ENCODE results near the gene CASP10.
"Not testable (repeated sequence)": the region's sequence is repeated elsewhere in the genome, so short reads cannot be mapped to it uniquely, and the experiment has no call there.

Gene CASP10

DNA sequence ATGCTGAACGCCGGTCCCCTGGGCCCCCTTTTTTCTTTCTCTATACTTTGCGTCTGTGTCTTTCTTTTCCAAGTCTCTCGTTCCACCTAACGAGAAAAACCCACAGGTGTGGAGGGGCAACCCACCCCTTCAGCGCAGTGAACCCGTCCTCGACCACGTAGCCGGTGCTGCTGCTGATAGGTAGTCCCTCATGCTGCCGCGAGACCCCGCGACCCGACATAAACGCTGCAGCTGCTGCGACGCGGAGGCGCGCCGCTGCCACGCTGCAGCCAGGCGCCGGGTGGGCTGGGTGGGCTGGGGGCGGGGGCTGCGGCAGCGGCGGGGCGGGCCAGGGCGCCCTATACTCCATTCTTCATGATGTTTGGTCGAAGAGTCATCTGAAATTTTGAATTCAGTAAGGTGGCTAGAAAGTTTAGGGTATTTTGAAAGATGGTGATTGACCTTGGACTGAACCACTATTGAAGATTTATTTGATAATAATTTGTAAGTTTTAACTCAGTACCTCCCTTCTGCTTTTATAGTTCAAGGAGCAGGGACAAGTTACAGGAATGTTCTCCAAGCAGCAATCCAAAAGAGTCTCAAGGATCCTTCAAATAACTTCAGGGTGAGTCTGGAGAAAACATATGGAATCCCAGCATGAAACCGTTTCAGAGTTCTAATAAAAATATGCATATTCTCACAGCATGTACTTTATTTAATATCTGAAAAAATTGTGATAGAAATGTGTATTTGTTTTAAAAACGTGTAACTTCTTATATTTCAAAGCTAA lies 42.9 kb upstream of the CASP10 start:
- TF ChIP-seq, protein P1, sequence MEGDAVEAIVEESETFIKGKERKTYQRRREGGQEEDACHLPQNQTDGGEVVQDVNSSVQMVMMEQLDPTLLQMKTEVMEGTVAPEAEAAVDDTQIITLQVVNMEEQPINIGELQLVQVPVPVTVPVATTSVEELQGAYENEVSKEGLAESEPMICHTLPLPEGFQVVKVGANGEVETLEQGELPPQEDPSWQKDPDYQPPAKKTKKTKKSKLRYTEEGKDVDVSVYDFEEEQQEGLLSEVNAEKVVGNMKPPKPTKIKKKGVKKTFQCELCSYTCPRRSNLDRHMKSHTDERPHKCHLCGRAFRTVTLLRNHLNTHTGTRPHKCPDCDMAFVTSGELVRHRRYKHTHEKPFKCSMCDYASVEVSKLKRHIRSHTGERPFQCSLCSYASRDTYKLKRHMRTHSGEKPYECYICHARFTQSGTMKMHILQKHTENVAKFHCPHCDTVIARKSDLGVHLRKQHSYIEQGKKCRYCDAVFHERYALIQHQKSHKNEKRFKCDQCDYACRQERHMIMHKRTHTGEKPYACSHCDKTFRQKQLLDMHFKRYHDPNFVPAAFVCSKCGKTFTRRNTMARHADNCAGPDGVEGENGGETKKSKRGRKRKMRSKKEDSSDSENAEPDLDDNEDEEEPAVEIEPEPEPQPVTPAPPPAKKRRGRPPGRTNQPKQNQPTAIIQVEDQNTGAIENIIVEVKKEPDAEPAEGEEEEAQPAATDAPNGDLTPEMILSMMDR (IDR thresholded peaks at IDR 0.05; ENCODE audit: low read depth, low read length), result no peak
- no peak overlapping the region for H3K4me3 ChIP-seq (ENCODE audit: low read depth, low read length)

DNA sequence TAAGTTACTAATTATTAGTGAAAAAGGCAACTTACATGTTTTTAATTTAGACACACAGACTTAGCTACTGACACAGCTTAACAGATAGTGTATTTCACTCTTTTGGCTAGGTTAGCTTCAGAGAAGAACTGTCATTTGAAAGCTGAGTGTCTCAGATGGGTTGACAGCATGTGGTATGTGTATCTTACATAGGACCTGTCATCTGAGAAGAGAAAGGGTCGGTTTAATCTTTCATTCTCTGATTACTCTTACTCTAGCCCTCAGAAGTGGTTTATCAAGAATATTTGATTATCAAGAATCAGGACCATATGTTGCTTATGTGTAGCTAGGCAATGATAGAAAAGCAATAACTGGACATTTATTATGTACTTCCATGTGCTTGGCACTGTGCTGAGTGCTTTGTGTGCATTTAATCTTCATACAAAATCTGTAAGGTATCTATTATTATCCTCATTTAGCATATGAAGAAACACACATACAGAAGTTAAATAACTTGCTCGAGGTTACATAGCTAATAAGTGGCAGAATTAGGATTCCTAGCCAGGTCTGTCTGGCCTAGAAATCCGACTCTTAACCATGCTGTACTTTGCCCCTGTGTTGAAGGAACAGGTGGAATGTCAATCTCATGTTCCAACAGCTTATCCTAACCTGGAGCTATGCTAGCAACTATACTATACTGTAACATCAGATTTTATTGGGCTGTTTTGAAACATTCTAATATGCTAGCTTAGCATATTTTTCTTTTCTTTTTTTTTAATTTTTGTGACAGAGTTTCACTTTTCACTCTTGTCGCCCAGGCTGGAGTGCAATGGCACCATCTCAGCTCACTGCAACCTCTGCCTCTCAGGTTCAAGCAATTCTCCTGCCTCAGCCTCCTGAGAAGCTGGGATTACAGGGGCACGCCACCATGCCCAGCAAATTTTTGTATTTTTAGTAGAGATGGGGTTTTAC lies 38.6 kb upstream of the CASP10 start:
- H3K4me3 ChIP-seq (ENCODE audit: low read depth, low read length), result no peak overlapping the region
- TF ChIP-seq, protein P1 (IDR thresholded peaks at IDR 0.05; ENCODE audit: low read depth, low read length), result no peak

DNA sequence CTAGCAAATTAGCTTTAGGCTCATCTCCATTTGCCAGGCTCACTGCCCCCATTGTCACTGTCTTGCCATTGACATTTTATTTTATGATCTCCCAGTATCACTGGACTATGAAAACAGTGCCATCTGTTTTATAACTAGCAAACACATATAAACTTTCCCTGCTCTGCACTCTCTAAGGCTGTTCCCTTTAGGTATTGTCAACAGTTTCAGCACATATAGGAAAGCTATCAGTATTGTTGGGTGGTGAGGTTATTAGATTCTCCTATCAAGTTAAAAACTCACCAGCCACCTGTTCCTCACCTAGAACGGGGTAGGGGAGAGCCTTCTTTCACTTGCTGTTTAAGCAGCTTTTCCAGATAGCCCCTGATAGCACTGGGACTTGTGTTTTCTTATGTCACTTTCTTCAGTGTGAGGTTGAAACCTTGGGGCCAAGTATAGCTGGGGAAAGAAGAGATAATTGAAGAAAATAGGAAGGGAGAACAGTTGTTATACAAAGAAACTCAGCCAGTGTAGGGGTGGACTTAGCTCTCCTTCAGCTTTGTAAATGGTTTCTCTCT lies 34.4 kb upstream of the CASP10 start:
- TF ChIP-seq, protein P1 (IDR thresholded peaks at IDR 0.05; ENCODE audit: low read depth, low read length), result no peak
- 0 out of 2 replicates have a peak overlapping the region, but pooled peaks have one; percentile 6 for H3K4me3 ChIP-seq (ENCODE audit: low read depth, low read length)

DNA sequence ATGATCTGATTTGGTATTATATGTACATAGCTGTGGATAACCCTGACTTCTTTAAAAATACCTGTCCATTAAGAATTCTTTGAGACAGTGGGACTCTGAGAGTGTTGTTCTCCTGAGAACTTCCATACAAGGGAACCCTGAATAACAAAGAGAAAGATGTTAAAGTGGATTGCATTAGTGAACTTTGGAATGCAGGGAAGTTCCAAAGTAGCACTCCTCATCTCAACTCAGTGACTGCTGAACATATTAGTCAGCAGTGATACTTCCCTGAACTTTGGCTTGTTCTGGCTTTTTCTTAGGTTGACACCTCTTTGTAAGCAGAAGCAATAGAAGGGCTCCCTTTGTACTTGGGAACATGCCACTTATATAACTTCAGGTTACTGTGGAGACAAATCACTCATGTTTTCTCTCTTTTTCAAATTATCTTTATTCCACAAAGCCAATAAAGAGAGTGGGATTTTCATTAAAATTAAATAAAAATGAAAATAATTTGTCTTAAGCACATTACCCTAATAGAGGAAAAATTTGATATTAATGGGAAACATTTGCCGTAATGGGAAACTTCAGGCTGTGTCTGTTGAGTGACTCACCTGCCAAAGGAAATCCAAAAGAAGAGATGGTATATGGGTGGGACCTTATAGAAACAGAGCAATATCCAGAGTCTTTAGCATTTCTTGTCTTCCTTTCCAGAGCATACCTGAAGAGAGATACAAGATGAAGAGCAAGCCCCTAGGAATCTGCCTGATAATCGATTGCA lies 33.7 kb upstream of the CASP10 start:
- TF ChIP-seq, protein P1 (IDR thresholded peaks at IDR 0.05; ENCODE audit: low read depth, low read length), result no peak
- 0 out of 2 replicates have a peak overlapping the region, but pooled peaks have one; percentile 6 for H3K4me3 ChIP-seq (ENCODE audit: low read depth, low read length)

DNA sequence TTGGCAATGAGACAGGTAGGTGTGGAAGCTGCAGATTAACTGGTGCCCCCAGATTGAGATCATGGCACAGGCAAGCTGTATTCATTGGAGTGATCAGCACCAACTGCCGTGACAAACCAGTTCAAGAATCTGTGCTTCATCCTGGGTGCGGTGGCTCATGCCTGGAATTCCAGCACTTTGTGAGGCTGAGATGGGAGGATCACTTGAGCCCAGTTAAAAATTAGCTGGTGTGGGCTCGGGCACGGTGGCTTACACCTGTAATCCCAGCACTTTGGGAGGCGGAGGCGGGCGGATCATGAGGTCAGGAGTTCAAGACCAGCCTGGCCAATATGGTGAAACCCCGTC lies 33.1 kb upstream of the CASP10 start:
- not testable (repeated sequence) for H3K4me3 ChIP-seq (ENCODE audit: low read depth, low read length)

DNA sequence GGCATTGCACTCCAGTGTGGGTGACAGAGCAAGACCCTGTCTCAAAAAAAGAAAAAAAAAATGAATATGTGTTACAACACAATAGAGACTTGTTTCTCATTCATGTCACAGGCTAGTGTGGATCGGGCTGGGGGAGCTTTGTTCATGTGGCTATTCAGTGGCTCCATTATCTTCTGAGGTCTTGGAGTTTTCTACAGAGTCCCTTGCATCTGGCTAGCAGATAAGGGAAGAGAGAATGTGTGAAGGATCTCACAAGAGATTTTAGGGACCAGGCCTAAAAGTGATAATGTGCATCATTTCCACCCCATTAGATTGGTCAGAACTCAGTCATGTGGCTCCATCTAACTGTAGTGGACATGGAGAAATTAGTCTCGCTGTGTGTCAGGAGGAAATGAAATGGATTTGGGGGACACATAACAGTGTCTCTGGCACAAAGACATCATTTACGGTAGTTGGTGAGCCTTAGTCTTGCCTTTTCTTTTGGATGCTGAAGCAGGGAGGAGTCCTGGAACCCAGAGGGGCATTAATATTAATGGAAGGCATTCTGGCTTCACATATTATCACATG lies 32.4 kb upstream of the CASP10 start:
- TF ChIP-seq, protein P1 (IDR thresholded peaks at IDR 0.05; ENCODE audit: low read depth, low read length), result no peak
- peak overlapping the region; percentile 11 for H3K4me3 ChIP-seq (ENCODE audit: low read depth, low read length)

Measured in WI38 (cell line).